ENCODE results near the gene ERICH6B.

Gene ERICH6B

GRCh38 chr13:45621950-45622349, 6.4 kb upstream of the ERICH6B start:
- Histone ChIP-seq H3K9ac (ENCODE audit: low read length) (no peak overlapping the region), H3K27me3 (ENCODE audit: low read length) (no peaks in the 10 kb centered on the region), H3K9me3 (ENCODE audit: insufficient read depth, low read length) (no peaks in the 10 kb centered on the region), H3K4me3 (ENCODE audit: insufficient read depth, low read length, poor library complexity, severe bottlenecking) (no peak overlapping the region), H3K9me2 (replicated peaks; ENCODE audit: insufficient read depth, low read length) (no peaks in the 10 kb centered on the region), H3F3A (ENCODE audit: insufficient read depth) (no peaks in the 10 kb centered on the region), H3K27ac (ENCODE audit: low read depth, low read length) (no peak overlapping the region), H3K36me3 (ENCODE audit: low read length) (no peaks in the 10 kb centered on the region), H2AFZ (ENCODE audit: low read depth, low read length, severe bottlenecking) (no peak overlapping the region), H3K79me2 (ENCODE audit: insufficient read depth, low read length) (no peaks in the 10 kb centered on the region), H3K4me2 (ENCODE audit: low read depth, low read length, poor library complexity, severe bottlenecking) (no peak overlapping the region), H4K20me1 (ENCODE audit: low read depth, low read length) (no peaks in the 10 kb centered on the region)
- TF ChIP-seq EZH2phosphoT487 (conservative IDR thresholded peaks at IDR 0.05; ENCODE audit: low read length) (no peak), CTCF (IDR thresholded peaks at IDR 0.05; ENCODE audit: insufficient read depth, low read length, poor library complexity, severe bottlenecking) (no peak)

GRCh38 chr13:45607931-45608330, 7.6 kb downstream of the ERICH6B start:
- Histone ChIP-seq H3K79me2 (ENCODE audit: insufficient read depth, low read length) (no peaks in the 10 kb centered on the region), H3K4me3 (ENCODE audit: insufficient read depth, low read length, poor library complexity, severe bottlenecking) (no peak overlapping the region), H3K36me3 (ENCODE audit: low read length) (no peaks in the 10 kb centered on the region), H3F3A (ENCODE audit: insufficient read depth) (no peaks in the 10 kb centered on the region), H3K9me2 (replicated peaks; ENCODE audit: insufficient read depth, low read length) (no peaks in the 10 kb centered on the region), H2AFZ (ENCODE audit: low read depth, low read length, severe bottlenecking) (no peak overlapping the region), H4K20me1 (ENCODE audit: low read depth, low read length) (no peaks in the 10 kb centered on the region), H3K27ac (ENCODE audit: low read depth, low read length) (no peak overlapping the region), H3K27me3 (ENCODE audit: low read length) (no peaks in the 10 kb centered on the region), H3K4me2 (ENCODE audit: low read depth, low read length, poor library complexity, severe bottlenecking) (no peak overlapping the region), H3K9ac (ENCODE audit: low read length) (no peak overlapping the region), H3K9me3 (ENCODE audit: insufficient read depth, low read length) (no peaks in the 10 kb centered on the region)
- TF ChIP-seq CTCF (IDR thresholded peaks at IDR 0.05; ENCODE audit: insufficient read depth, low read length, poor library complexity, severe bottlenecking), result no peak
- TF ChIP-seq EZH2phosphoT487 (conservative IDR thresholded peaks at IDR 0.05; ENCODE audit: low read length), result no peak

DNA sequence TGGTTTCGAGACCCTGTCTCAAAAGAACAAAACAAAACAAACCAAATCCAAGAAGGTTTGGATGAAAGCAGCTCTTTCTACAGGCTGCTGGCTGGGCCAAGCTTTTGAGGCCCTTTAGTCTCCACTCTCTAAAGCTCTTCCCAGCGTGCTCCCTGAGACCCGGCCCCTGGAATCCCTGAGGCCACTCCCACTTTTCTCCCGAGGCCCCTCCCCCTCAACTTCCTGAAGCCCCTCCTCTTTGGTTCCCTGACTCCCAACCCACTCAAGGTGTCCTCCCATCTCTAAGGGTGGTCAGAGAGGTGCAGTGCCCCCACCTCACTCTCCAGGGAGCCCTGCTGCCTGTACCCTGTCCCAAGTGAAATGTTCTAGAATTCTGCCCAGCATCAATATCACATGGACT, 10.6 kb downstream of the ERICH6B start:
- no peak overlapping the region for H3K4me2 ChIP-seq (ENCODE audit: low read depth, low read length, poor library complexity, severe bottlenecking)
- no peaks in the 10 kb centered on the region for H3K9me3 ChIP-seq (ENCODE audit: insufficient read depth, low read length)
- H3K9me2 ChIP-seq (replicated peaks; ENCODE audit: insufficient read depth, low read length), result no peaks in the 10 kb centered on the region
- no peak overlapping the region for H3K4me3 ChIP-seq (ENCODE audit: insufficient read depth, low read length, poor library complexity, severe bottlenecking)
- no peaks in the 10 kb centered on the region for H3K27me3 ChIP-seq (ENCODE audit: low read length)
- no peaks in the 10 kb centered on the region for H3K36me3 ChIP-seq (ENCODE audit: low read length)
- no peak overlapping the region for H3K27ac ChIP-seq (ENCODE audit: low read depth, low read length)
- H2AFZ ChIP-seq (ENCODE audit: low read depth, low read length, severe bottlenecking), result no peak overlapping the region
- H4K20me1 ChIP-seq (ENCODE audit: low read depth, low read length), result no peaks in the 10 kb centered on the region
- H3F3A ChIP-seq (ENCODE audit: insufficient read depth), result no peaks in the 10 kb centered on the region
- H3K79me2 ChIP-seq (ENCODE audit: insufficient read depth, low read length), result no peaks in the 10 kb centered on the region
- no peak overlapping the region for H3K9ac ChIP-seq (ENCODE audit: low read length)
- TF ChIP-seq EZH2phosphoT487 (conservative IDR thresholded peaks at IDR 0.05; ENCODE audit: low read length) (no peak), CTCF (IDR thresholded peaks at IDR 0.05; ENCODE audit: insufficient read depth, low read length, poor library complexity, severe bottlenecking) (no peak)

DNA sequence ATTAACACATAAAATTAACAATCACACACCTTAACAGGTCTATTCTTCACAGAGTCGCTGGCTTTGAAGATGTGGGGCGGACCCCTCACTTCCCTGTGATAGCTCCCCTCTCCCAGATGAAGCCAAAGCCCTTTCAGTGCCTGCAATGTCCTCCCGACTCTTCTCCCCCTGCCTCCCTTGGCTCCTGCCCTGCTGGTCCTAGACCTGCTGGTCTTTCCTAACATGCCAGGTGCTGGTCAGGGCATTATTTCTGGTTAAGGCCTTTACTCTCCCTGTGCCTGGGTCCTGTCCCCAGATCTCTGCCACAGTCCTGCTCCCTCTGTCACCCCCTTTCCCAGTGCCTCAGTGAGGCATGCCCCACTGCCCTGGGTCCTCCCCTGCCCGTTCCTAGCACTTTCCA, 12.2 kb downstream of the ERICH6B start:
- Histone ChIP-seq H3K9me2 (replicated peaks; ENCODE audit: insufficient read depth, low read length) (no peaks in the 10 kb centered on the region), H3K4me2 (ENCODE audit: low read depth, low read length, poor library complexity, severe bottlenecking) (no peak overlapping the region), H3K27ac (ENCODE audit: low read depth, low read length) (no peak overlapping the region), H4K20me1 (ENCODE audit: low read depth, low read length) (no peaks in the 10 kb centered on the region), H3K79me2 (ENCODE audit: insufficient read depth, low read length) (no peaks in the 10 kb centered on the region), H3K4me3 (ENCODE audit: insufficient read depth, low read length, poor library complexity, severe bottlenecking) (no peak overlapping the region), H3K27me3 (ENCODE audit: low read length) (no peaks in the 10 kb centered on the region), H3K9me3 (ENCODE audit: insufficient read depth, low read length) (no peaks in the 10 kb centered on the region), H3K36me3 (ENCODE audit: low read length) (no peaks in the 10 kb centered on the region), H3F3A (ENCODE audit: insufficient read depth) (no peaks in the 10 kb centered on the region), H2AFZ (ENCODE audit: low read depth, low read length, severe bottlenecking) (no peak overlapping the region), H3K9ac (ENCODE audit: low read length) (no peak overlapping the region)
- TF ChIP-seq CTCF (IDR thresholded peaks at IDR 0.05; ENCODE audit: insufficient read depth, low read length, poor library complexity, severe bottlenecking) (no peak), EZH2phosphoT487 (conservative IDR thresholded peaks at IDR 0.05; ENCODE audit: low read length) (no peak)

All from SU-DHL-6 (cell line).